GM12892 (cell line): ENCODE measurements around the gene CEACAM20.
"Not testable (repeated sequence)": the region's sequence is repeated elsewhere in the genome, so short reads cannot be mapped to it uniquely, and the experiment has no call there.

ENCODE experiments used
- DNase-seq: peaks from one replicate; pipeline ENCODE4 v3.0.0; 2011; ENCODE audit not compliant: insufficient read length
- FAIRE-seq: peaks from 2 replicates; lab custom pipeline; 2011; peaks lifted over from hg19 to GRCh38; lab: Jason Lieb, UNC
- POLR2A ChIP-seq: IDR thresholded peaks from 2 replicates; pipeline ENCODE4 v1.6.1; 2011; ENCODE audit warnings: low read depth, low read length, control low read depth
- POLR2AphosphoS5 ChIP-seq: IDR thresholded peaks from 2 replicates; pipeline ENCODE4 v1.6.1; 2011; ENCODE audit warnings: low read depth, low read length, control low read depth
- TAF1 ChIP-seq: IDR thresholded peaks from 2 replicates; pipeline ENCODE4 v1.6.1; 2011; ENCODE audit warnings: low read depth, mild to moderate bottlenecking, control low read depth, low read length, borderline replicate concordance

Gene CEACAM20

GRCh38 chr19:44567745-44568144 lies 38.3 kb upstream of the CEACAM20 start:
- no peak for DNase-seq
- no peak for FAIRE-seq
- TF ChIP-seq POLR2A: no peak
- TF ChIP-seq POLR2AphosphoS5: no peak
- no peak for TF ChIP-seq TAF1

DNA sequence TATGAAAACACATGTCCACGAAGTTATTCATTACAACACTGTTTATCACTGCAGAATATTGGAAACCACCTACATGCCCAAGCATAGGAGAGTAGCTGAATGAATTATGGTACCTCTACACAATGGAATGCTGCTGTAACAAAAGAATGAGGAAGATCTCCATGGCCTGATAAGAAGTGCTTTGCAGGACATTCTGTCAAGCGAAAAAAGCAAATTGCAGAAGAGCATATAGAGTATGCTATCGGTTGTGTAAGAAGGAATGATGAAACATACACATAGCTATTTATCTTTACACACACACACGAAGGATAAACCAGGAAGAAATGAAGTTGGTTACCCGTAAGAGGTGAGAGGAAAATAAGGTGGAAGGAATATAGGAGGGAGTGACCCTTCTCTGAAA lies 37.5 kb upstream of the CEACAM20 start:
- DNase-seq: no peak
- no peak for FAIRE-seq
- TF ChIP-seq POLR2A (no peak), TAF1 (no peak), POLR2AphosphoS5 (no peak)

GRCh38 chr19:44563086-44563655 lies 33.7 kb upstream of the CEACAM20 start:
- not testable (repeated sequence) for FAIRE-seq, DNase-seq

- DNase-seq: no peak
- no peak for FAIRE-seq
- TF ChIP-seq POLR2A (no peak), POLR2AphosphoS5 (no peak), TAF1 (no peak)
Observed at GRCh38 chr19:44557933-44558332, 28.5 kb upstream of the CEACAM20 start.

- FAIRE-seq: no peak
- DNase-seq: no peak
- TF ChIP-seq TAF1 (no peak), POLR2AphosphoS5 (no peak), POLR2A (no peak)
Observed at GRCh38 chr19:44554641-44555246, 25.3 kb upstream of the CEACAM20 start.

GRCh38 chr19:44553478-44554171 lies 24.1 kb upstream of the CEACAM20 start:
- TF ChIP-seq POLR2AphosphoS5: no peak
- no peak for TF ChIP-seq POLR2A
- no peak for TF ChIP-seq TAF1
- FAIRE-seq (no peak), DNase-seq (no peak)

DNA sequence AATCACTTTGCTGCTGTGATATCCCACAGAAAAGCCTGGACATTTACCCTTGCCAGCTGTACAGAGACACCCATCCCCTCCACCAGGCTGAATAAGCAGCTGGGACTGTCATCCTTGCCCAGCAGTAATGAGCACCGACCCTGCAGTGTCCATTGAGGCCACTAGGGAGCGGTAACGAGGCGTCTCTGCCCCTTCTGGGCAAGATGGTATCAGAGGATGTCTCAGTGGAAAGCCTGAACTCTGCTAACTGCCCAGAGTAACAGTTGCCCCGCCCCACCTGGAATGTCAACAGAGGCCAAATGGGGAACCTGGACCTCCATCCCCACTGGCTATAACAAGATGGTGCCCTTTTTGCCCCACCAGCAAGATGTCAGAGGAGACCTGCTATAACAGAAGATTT lies 22.8 kb upstream of the CEACAM20 start:
- DNase-seq: no peak
- TF ChIP-seq POLR2AphosphoS5 (no peak), POLR2A (no peak), TAF1 (no peak)
- FAIRE-seq: no peak

DNA sequence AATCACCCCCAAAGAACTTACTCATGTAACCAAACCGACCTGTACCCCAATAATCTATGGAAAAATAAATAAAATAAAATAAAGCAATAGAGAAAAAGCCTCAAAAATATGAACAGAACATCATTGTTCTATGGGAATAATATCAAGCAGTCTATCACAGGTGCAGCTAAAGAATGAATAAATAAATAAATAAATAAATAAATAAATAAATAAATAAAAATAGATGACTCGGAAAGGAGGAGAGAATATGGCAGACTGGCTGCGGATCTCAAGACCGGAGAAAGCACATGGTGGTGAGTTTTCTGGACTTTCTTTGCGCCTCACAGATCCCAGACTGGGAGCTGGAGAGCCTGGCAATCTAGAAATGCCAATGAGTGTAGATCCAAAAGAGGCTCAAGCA lies 22.4 kb upstream of the CEACAM20 start:
- no peak for DNase-seq
- FAIRE-seq: no peak
- no peak for TF ChIP-seq POLR2AphosphoS5
- TF ChIP-seq TAF1: no peak
- TF ChIP-seq POLR2A: no peak

GRCh38 chr19:44550976-44551375 lies 21.5 kb upstream of the CEACAM20 start:
- not testable (repeated sequence) for FAIRE-seq, DNase-seq

DNA sequence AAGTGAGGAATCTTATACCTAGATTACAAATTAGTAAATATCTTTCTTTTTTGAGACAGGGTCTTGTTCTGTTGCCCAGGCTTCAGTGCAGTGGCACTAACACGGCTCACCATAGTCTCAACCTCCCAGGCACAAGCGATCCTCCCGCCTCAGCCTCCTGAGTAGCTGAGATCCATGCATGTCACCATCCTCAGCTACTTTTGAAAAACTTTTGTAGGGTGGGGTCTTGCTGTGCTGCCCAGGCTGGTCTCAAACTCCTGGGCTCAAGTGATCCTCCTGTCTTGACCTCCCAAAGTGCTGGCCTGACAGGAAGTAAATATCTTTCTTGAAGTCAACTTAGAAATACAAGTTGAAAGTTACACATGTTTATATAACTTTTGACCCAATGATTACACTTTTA lies 20.0 kb upstream of the CEACAM20 start:
- no peak for FAIRE-seq

GRCh38 chr19:44548736-44549135 lies 19.3 kb upstream of the CEACAM20 start:
- FAIRE-seq: no peak
- DNase-seq: no peak

More for the DNA sequence above, 20.0 kb upstream of the CEACAM20 start:
- no peak for DNase-seq
- no peak for TF ChIP-seq TAF1
- TF ChIP-seq POLR2A: no peak
- no peak for TF ChIP-seq POLR2AphosphoS5

DNA sequence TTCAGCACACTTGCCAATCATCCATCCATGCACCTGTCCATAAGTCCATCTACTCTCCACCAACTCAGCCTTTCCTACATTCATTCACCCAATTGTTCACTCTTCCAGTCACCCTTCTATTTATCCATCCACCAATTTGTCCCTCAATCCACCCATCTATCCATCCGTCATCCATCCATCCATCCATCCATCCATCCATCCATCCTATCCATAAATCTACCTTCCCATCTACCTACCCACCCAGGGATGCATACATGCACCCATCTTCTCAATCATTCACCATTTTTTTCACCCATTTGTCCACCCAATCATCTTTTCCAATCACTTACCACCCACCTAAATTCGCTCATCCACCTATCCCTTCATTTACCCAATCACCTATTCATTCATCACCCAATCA lies 14.6 kb upstream of the CEACAM20 start:
- FAIRE-seq: no peak
- no peak for TF ChIP-seq TAF1
- TF ChIP-seq POLR2AphosphoS5: no peak
- TF ChIP-seq POLR2A: no peak
- no peak for DNase-seq

More at GRCh38 chr19:44548736-44549135, 19.3 kb upstream of the CEACAM20 start:
- TF ChIP-seq POLR2A (no peak), TAF1 (no peak), POLR2AphosphoS5 (no peak)
